BJ (cell line): ENCODE data around the gene RHEB. TPM values are rescaled to one million over a fixed set of nuclear protein-coding genes. Genes with fewer than 3 reads are reported as not detected.

Source experiments
- CTCF ChIA-PET: fragments of 350-600 bp; formaldehyde crosslinking; extraction: SDS; loops from one replicate; lab custom pipeline; 2021; ENCODE audit warnings: antibody characterized with exemption, inconsistent platforms; lab: Yijun Ruan, JAX
- POLR2A ChIA-PET: fragments of 300-600 bp; sonication (Branson Sonifier 250); formaldehyde crosslinking; extraction: SDS; loops from one replicate; lab custom pipeline; 2021; ENCODE audit warnings: antibody characterized with exemption; lab: Charles Lee
- DNase-seq: peaks from one replicate; pipeline ENCODE4 v3.0.0-alpha.2; 2011; ENCODE audit warnings: low read depth
- H3K27me3 ChIP-seq: 2 replicates; pipeline ENCODE4 v1.6.0; 2011; ENCODE audit warnings: low read length; ENCODE audit not compliant: control insufficient read depth, insufficient read depth
- H3K36me3 ChIP-seq: 2 replicates; pipeline ENCODE4 v1.5.1; 2011; ENCODE audit warnings: low read length; ENCODE audit not compliant: control insufficient read depth, insufficient read depth
- H3K4me3 ChIP-seq: 2 replicates; pipeline ENCODE4 v1.5.1; 2011; ENCODE audit warnings: low read depth, mild to moderate bottlenecking, control low read depth, low read length
- polyA plus RNA-seq: library from polyadenylated mRNA; depleted of rRNA; stranded (reverse); fragments of >200 nt; gene quantifications from 2 replicates; pipeline ENCODE4 v1.2.3, GENCODE V29; 2011
- TF ChIP-seq, protein P1 (sequence below): IDR thresholded peaks from 2 replicates; pipeline ENCODE4 v1.5.1; 2011; ENCODE audit warnings: low read depth, mild to moderate bottlenecking, control low read depth, inconsistent platforms, low read length, moderate library complexity; ENCODE audit not compliant: insufficient read depth

The RHEB gene
- polyA plus RNA-seq, 1 experiment: 45.4 TPM

GRCh38 chr7:151457534-151457933, 62.2 kb downstream of the RHEB start:
- no peaks in the 10 kb centered on the region for H3K27me3 ChIP-seq
- DNase-seq: no peak
- ChIA-PET POLR2A (no interaction called here), CTCF (interaction anchor here (0.8 to 5.6 kb wide), 3 partner anchors 8 to 302 kb away, joined by 4 to 42 read pairs (median 34); no protein-coding TSS in a partner anchor)
- no peaks in the 10 kb centered on the region for H3K36me3 ChIP-seq
- no peak overlapping the region for H3K4me3 ChIP-seq
- TF ChIP-seq, protein P1, sequence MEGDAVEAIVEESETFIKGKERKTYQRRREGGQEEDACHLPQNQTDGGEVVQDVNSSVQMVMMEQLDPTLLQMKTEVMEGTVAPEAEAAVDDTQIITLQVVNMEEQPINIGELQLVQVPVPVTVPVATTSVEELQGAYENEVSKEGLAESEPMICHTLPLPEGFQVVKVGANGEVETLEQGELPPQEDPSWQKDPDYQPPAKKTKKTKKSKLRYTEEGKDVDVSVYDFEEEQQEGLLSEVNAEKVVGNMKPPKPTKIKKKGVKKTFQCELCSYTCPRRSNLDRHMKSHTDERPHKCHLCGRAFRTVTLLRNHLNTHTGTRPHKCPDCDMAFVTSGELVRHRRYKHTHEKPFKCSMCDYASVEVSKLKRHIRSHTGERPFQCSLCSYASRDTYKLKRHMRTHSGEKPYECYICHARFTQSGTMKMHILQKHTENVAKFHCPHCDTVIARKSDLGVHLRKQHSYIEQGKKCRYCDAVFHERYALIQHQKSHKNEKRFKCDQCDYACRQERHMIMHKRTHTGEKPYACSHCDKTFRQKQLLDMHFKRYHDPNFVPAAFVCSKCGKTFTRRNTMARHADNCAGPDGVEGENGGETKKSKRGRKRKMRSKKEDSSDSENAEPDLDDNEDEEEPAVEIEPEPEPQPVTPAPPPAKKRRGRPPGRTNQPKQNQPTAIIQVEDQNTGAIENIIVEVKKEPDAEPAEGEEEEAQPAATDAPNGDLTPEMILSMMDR: no peak

GRCh38 chr7:151456782-151457181, 62.9 kb downstream of the RHEB start:
- Histone ChIP-seq H3K36me3 (no peaks in the 10 kb centered on the region), H3K4me3 (no peak overlapping the region), H3K27me3 (no peaks in the 10 kb centered on the region)
- CTCF ChIA-PET: interaction anchor here (0.8 to 5.6 kb wide), 4 partner anchors 8 to 303 kb away, joined by 4 to 42 read pairs (median 20); no protein-coding TSS in a partner anchor
- TF ChIP-seq, protein P1: no peak
- POLR2A ChIA-PET: no interaction called here
- no peak for DNase-seq

GRCh38 chr7:151456276-151456675, 63.4 kb downstream of the RHEB start:
- TF ChIP-seq, protein P1: no peak
- Histone ChIP-seq H3K27me3 (peaks cover 2% of the 10 kb centered on the region; the same call in 1 of the 2 replicates), H3K4me3 (no peak overlapping the region), H3K36me3 (no peaks in the 10 kb centered on the region)
- ChIA-PET CTCF (interaction anchor here (1.2 to 5.6 kb wide), 3 partner anchors 7 to 303 kb away, joined by 5 to 42 read pairs (median 34); no protein-coding TSS in a partner anchor), POLR2A (no interaction called here)
- DNase-seq: no peak

DNA sequence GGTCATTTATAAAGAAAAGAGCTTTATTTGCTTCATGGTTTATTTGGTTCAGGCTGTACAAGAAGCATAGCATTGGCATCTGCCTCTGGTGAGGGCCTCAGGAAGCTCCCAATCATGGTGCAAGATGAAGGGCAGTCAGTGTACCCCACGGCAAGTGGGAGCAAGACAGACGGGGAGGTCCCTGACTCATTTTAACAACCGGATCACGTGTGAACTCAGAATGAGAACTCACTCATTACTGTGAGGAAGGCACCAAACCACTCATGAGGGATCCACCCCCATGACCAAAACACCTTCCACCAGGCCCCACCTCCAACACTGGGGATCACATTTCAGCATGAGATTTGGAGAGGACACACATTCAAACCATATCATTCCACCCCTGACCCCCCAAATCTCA, 64.0 kb downstream of the RHEB start:
- TF ChIP-seq, protein P1: no peak
- no peak for DNase-seq
- no peak overlapping the region for H3K4me3 ChIP-seq
- ChIA-PET CTCF (interaction anchor here (4.8 to 9.5 kb wide), 2 partner anchors 7 to 87 kb away, joined by 42 to 148 read pairs; no protein-coding TSS in a partner anchor), POLR2A (no interaction called here)
- peaks cover 2% of the 10 kb centered on the region; the same call in 1 of the 2 replicates for H3K27me3 ChIP-seq
- no peaks in the 10 kb centered on the region for H3K36me3 ChIP-seq

DNA sequence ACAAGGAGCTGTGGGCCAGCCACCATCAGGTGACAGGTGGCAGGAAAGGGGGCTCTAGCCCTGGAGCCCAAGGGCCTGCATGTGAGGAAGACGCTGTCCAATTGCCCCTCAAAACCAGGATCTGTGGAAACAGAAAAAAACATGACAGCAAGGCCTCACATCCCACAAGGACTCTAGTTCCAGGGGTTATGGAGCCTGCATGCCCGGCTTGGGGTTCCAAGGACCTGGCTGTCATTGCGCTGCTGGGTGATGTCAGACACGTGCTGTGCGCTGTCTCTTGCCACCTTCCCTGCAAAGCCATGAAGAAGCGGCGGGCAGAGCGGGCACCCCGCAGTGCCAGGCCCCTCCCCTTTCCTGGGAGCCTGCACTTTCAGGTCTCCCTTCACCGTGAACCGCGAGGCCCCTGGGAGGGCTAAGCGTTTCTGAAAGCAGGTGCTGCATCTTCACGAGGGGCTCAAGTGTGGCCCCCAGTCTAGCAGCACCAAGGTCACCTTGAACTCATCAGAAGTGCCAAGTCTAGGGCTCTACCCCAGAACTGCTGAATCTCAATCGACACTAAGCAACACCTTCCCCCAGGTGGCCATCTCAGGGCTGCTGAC, 64.7 kb downstream of the RHEB start:
- POLR2A ChIA-PET: no interaction called here

More for the DNA sequence above, 64.7 kb downstream of the RHEB start:
- TF ChIP-seq, protein P1: no peak
- peaks cover 2% of the 10 kb centered on the region; the same call in 1 of the 2 replicates for H3K27me3 ChIP-seq
- no peaks in the 10 kb centered on the region for H3K36me3 ChIP-seq
- no peak overlapping the region for H3K4me3 ChIP-seq
- CTCF ChIA-PET: interaction anchor here (0.7 to 9.5 kb wide), 2 partner anchors 82 to 86 kb away, joined by 3 to 148 read pairs; no protein-coding TSS in a partner anchor
- no peak for DNase-seq
